Fibroblast of villous mesenchyme (primary cell): ENCODE data around the gene LRP5. TPM values are rescaled to one million over a fixed set of nuclear protein-coding genes. Genes with fewer than 3 reads are reported as not detected.
A peak's percentile ranks its signal among the peaks of the same experiment; 100 is the strongest.

Experiments used
- DNase-seq: peaks from one replicate; pipeline ENCODE4 v3.0.0-alpha.2; 2010; ENCODE audit warnings: low read depth
- H3K4me3 ChIP-seq: 2 replicates; pipeline ENCODE4 v1.5.1; 2011; ENCODE audit warnings: low read depth, mild to moderate bottlenecking, low read length
- CTCF ChIP-seq: IDR thresholded peaks from 2 replicates; pipeline ENCODE4 v1.5.1; 2012; ENCODE audit warnings: low read depth, mild to moderate bottlenecking, low read length; ENCODE audit not compliant: insufficient read depth
- total RNA-seq: library from RNA; depleted of rRNA; stranded (reverse); fragments of >200 nt; gene quantifications from 2 replicates; pipeline ENCODE4 v1.2.3, GENCODE V29; 2012

The LRP5 gene
- total RNA-seq, 1 donor = 31.5 TPM

- H3K4me3 ChIP-seq = no peak overlapping the region
- TF ChIP-seq CTCF = no peak
- DNase-seq = no peak
These were observed 76.3 kb downstream of the LRP5 start for GRCh38 chr11:68388595-68389198.

- DNase-seq = no peak
- no peak overlapping the region for H3K4me3 ChIP-seq
- TF ChIP-seq CTCF = no peak
These were observed 77.9 kb downstream of the LRP5 start for GRCh38 chr11:68390315-68390714.

GRCh38 chr11:68392822-68393221 lies 80.4 kb downstream of the LRP5 start:
- no peak overlapping the region for H3K4me3 ChIP-seq
- DNase-seq = no peak
- no peak for TF ChIP-seq CTCF

- DNase-seq = no peak
- no peak for TF ChIP-seq CTCF
- H3K4me3 ChIP-seq = no peak overlapping the region
These were observed 84.1 kb downstream of the LRP5 start for GRCh38 chr11:68396516-68396915.

- no peak overlapping the region for H3K4me3 ChIP-seq
- TF ChIP-seq CTCF = no peak
- DNase-seq = no peak
These were observed 84.9 kb downstream of the LRP5 start for GRCh38 chr11:68397256-68397655.

- peak; percentile 30 for DNase-seq
- H3K4me3 ChIP-seq = no peak overlapping the region
- no peak for TF ChIP-seq CTCF
These were observed 86.8 kb downstream of the LRP5 start for GRCh38 chr11:68398995-68399851.
